GM12892 (cell line): Measurements from ENCODE around the gene SLC25A36.
"Not testable (repeated sequence)": the region's sequence is repeated elsewhere in the genome, so short reads cannot be mapped to it uniquely, and the experiment has no call there.

Source experiments
- DNase-seq: peaks from one replicate; pipeline ENCODE4 v3.0.0; 2011; ENCODE audit not compliant: insufficient read length
- FAIRE-seq: peaks from 2 replicates; lab custom pipeline; 2011; peaks lifted over from hg19 to GRCh38; lab: Jason Lieb, UNC
- POLR2A ChIP-seq: IDR thresholded peaks from 2 replicates; pipeline ENCODE4 v1.6.1; 2011; ENCODE audit warnings: low read depth, low read length, control low read depth
- POLR2AphosphoS5 ChIP-seq: IDR thresholded peaks from 2 replicates; pipeline ENCODE4 v1.6.1; 2011; ENCODE audit warnings: low read depth, low read length, control low read depth
- TAF1 ChIP-seq: IDR thresholded peaks from 2 replicates; pipeline ENCODE4 v1.6.1; 2011; ENCODE audit warnings: low read depth, mild to moderate bottlenecking, control low read depth, low read length, borderline replicate concordance

SLC25A36 gene

DNA sequence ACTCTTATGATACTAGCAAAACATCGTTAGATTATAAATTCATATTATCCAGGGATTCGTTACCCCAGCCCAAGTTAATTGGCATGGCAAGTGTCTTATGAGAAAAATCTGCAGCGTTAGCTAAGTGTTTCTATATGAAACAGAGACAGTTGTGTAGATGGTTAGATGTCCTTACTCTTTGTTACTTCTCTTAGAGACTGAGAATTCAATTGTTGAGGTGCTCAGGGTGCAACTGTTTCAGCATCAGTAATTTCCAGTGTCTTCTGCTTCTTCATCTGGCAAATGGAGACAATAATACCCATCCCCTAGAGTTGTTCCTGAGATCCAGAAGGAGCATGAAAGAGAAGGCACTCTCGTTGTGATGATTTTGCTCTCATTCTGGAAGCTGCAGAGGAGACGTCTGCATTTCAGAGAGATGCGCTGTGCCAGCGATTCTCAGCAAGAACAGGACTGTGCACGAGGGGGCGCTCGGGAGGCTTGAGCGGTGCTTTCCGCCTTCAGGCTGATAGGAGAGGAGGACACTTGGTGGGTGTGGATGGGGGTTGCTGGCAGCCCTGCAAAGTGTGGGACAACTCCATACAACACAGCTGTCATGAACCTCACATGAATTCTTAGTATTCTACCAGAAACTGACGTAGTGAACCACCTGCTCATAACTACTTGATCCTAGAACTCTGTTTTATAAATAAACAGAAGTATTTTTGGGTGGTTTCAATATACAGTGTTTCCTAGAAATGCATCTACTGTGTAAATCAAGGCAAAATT lies 69.8 kb downstream of the SLC25A36 start:
- FAIRE-seq (peak; percentile 66), DNase-seq (peak; percentile 23)
- TF ChIP-seq TAF1 (no peak), POLR2A (no peak), POLR2AphosphoS5 (no peak)

DNA sequence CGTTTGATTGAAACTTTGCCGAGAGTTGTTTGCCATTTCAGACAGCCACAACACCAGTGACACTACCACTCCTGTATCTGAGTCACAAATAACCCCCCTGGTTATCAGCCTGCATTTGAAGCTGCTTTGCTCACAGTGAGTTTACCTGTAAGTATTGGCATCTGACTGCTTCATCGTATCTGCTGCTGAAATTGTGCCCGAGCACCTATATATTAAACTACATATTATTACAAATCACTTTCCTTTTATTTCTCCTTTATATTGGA lies 70.3 kb downstream of the SLC25A36 start:
- no peak for TF ChIP-seq POLR2AphosphoS5
- no peak for TF ChIP-seq TAF1
- TF ChIP-seq POLR2A = no peak
- DNase-seq (no peak), FAIRE-seq (no peak)

DNA sequence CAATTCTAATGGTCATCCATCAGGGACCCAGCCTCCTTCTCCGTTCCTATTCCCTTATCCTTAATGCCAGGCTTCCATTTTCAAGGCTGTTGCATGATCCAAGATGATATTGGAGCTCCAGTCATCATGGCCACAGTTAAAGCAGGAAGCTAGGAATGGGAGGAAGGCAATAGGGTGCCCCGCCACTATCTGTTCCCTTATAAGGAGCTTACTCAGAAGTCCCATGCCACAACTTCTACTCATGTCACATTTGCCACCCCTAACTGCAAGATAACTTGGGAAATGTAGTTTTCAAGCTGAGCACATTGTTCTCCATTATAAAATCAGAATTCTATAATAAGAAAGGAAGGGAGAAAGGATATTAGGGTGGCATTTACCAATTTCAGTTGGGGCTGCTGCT lies 70.9 kb downstream of the SLC25A36 start:
- no peak for DNase-seq
- FAIRE-seq = no peak

DNA sequence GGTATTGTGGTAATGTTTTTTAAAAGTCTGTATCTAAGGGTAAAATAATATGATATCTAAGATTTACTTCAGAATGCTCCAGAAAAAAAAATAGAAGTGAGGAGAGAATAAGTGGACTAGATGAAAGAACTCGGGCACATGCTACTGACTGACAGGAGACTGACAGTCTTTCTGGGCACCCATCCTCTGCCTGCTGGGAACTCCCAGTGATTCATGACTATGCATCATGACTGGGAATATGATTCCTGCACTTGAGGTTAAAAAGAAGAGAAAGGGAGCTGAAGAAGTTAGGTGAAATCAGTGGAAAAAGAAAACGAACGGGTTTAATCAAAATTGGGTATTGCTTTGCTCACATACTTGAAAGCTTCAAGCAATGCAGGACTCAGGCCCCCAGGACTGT lies 73.8 kb downstream of the SLC25A36 start:
- DNase-seq = no peak
- no peak for TF ChIP-seq TAF1
- TF ChIP-seq POLR2A = no peak
- TF ChIP-seq POLR2AphosphoS5 = no peak
- FAIRE-seq = no peak

More for the DNA sequence above, 70.9 kb downstream of the SLC25A36 start:
- no peak for TF ChIP-seq TAF1
- TF ChIP-seq POLR2AphosphoS5 = no peak
- TF ChIP-seq POLR2A = no peak

DNA sequence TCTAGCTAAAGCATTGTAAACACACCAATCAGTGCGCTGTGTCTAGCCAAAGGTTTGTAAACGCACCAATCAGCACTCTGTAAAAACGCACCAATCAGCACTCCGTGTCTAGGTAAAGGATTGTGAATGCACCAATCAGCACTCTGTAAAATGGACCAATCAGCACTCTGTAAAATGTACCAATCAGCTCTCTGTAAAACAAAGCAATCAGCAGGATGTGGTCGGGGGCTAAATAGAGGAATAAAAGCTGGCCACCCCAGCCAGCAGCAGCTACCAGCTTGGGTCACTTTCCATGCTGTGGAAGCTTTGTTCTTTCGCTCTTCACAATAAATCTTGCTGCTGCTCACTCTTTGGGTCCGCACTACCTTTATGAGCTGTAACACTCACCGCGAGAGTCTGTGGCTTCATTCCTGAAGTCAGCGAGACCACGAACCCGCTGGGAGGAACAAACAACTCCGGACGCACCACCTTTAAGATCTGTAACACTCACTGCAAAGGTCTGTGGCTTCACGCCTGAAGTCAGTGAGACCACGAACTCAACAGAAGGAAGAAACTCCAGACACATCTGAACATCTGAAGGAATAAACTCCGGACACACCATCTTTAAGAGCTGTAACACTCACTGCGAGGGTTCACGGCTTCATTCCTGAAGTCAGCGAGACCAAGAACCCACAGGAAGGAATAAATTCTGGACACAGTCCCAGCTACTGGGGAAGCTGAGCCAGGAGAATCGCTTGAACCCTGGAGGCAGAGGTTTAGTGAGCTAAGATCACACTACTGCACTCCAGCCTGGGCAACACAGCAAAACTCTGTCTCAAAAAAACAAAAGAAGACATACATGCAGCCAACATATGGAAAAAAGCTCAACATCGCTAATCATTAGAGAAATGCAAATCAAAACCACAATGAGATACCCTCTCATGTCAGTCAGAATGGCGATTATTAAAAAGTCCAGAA lies 76.0 kb downstream of the SLC25A36 start:
- not testable (repeated sequence) for FAIRE-seq, DNase-seq

DNA sequence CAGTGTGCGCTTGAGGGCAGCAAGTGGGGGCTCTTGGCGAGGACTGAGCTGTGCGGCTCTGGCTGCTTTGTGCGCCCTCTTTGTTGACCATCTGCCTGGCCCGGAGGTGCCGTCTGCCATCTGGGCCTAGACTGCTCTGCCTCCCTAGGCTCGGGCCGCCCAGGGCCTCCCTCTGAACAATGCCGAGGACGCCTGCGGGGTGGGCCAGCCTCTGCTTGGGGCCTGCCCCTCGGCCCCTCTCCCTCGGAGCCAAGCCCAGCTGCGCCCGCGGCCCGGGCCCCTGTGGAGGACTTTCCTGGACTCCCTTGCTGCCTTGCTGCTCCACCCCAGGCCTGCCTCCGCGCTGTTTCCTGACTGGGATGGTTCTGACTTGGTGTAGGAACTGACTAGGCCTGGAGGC lies 77.6 kb downstream of the SLC25A36 start:
- no peak for TF ChIP-seq POLR2A
- TF ChIP-seq POLR2AphosphoS5 = no peak
- no peak for TF ChIP-seq TAF1
- FAIRE-seq (no peak), DNase-seq (no peak)

DNA sequence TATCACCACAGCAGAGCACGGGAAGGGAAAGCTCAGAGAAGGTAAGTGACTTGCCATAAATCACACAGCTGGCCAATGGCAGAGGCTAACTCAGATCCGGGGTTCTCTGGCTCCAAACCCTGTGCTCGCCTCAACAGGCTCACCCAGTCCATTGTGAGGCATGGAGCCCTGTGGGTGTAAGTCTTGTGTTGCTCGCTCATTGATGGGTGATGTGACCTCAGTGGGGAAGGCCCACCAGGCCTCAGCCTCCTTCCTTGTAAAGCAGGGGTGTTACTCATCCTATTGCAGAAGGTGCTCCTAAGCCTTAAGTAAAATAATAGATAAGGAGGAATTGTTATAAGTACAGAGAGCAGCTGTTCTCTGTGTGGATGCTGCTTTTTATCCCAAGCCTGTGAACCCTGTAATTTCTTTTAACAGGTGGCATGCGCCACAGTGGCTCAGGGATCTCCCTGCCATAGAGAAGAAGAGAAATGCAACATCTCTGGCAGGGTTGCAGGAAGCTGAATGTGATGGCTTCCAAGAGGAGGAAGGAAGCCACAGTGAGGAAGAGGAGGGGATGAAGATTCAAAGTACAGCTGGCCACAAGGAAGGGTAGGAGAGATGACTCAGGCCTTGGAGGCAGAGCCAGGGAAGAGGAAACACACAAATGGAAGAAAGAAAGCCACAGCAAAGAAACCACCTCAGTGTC lies 78.7 kb downstream of the SLC25A36 start:
- DNase-seq = no peak
- no peak for FAIRE-seq
- TF ChIP-seq POLR2A (no peak), TAF1 (no peak), POLR2AphosphoS5 (no peak)

DNA sequence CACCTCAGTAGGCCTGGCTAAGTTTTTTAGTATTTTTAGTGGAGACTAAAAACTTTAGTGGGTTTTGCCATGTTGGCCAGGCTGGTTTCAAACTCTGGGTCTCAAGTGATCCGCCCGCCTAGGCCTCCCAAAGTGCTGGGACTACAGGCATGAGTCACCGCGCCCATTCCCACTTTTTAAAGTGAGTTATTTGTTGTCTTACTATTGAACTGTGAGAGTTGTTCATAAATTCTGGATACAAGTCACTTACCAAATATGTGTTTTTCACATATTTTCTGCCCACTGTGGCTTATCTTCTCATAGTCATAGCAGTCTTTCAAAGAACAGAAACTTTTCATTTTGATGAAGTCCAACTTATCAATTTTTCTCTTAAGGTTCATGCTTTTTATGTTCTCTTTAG lies 79.6 kb downstream of the SLC25A36 start:
- DNase-seq = no peak
- no peak for FAIRE-seq
- TF ChIP-seq POLR2A (no peak), TAF1 (no peak), POLR2AphosphoS5 (no peak)
